Trophoblast cell (in vitro differentiated cells and primary cell): ENCODE measurements around the gene WDPCP.

Experiments used
- DNase-seq, 2 donors: peaks; one replicate each; pipeline ENCODE4 v3.0.0-alpha.2; 2016
- H2AFZ ChIP-seq: 2 replicates; pipeline ENCODE4 v1.6.1; 2013; ENCODE audit warnings: low read length, moderate library complexity, mild to moderate bottlenecking; ENCODE audit not compliant: insufficient read depth, poor library complexity
- H2AK5ac ChIP-seq: 2 replicates; pipeline ENCODE4 v1.6.1; 2013; ENCODE audit warnings: mild to moderate bottlenecking, low read length
- H2BK120ac ChIP-seq: 2 replicates; pipeline ENCODE4 v1.6.1; 2013; ENCODE audit warnings: low read length, mild to moderate bottlenecking, moderate library complexity; ENCODE audit not compliant: insufficient read depth, poor library complexity
- H2BK12ac ChIP-seq: 2 replicates; pipeline ENCODE4 v1.6.1; 2013; ENCODE audit warnings: mild to moderate bottlenecking, low read length, moderate library complexity
- H2BK5ac ChIP-seq: 2 replicates; pipeline ENCODE4 v1.6.1; 2013; ENCODE audit warnings: low read length, low read depth, moderate library complexity, mild to moderate bottlenecking; ENCODE audit not compliant: poor library complexity
- H3K14ac ChIP-seq: 2 replicates; pipeline ENCODE4 v1.6.1; 2013; ENCODE audit warnings: mild to moderate bottlenecking, low read length
- H3K18ac ChIP-seq: 2 replicates; pipeline ENCODE4 v1.6.1; 2013; ENCODE audit warnings: mild to moderate bottlenecking, low read length
- H3K23ac ChIP-seq: 2 replicates; pipeline ENCODE4 v1.6.1; 2013; ENCODE audit warnings: low read length
- H3K27ac ChIP-seq: 2 replicates; pipeline ENCODE4 v1.5.1; 2013; ENCODE audit warnings: low read depth, mild to moderate bottlenecking, inconsistent platforms, low read length, moderate library complexity
- H3K27me3 ChIP-seq: 2 replicates; pipeline ENCODE4 v1.6.1; 2013; ENCODE audit warnings: inconsistent platforms, mild to moderate bottlenecking, low read length, moderate library complexity; ENCODE audit not compliant: insufficient read depth
- H3K36me3 ChIP-seq, 2 experiments: 1 replicate in 1 of 2; 2 replicates in 1 of 2; pipeline ENCODE4 v1.6.1; 2013; ENCODE audit warnings: low read length in 2 of 2, mild to moderate bottlenecking in 2 of 2, moderate library complexity in 1 of 2; ENCODE audit not compliant: insufficient read depth in 2 of 2, control insufficient read depth in 1 of 2
- H3K4ac ChIP-seq: 2 replicates; pipeline ENCODE4 v1.6.1; 2013; ENCODE audit warnings: low read depth, mild to moderate bottlenecking, low read length, moderate library complexity
- H3K4me1 ChIP-seq, 2 experiments: 1 replicate in 1 of 2; 2 replicates in 1 of 2; pipeline ENCODE4 v1.6.1; 2013; ENCODE audit warnings: low read length in 2 of 2, mild to moderate bottlenecking in 2 of 2, moderate library complexity in 1 of 2; ENCODE audit not compliant: insufficient read depth in 2 of 2, control insufficient read depth in 1 of 2
- H3K4me2 ChIP-seq: 2 replicates; pipeline ENCODE4 v1.6.1; 2013; ENCODE audit warnings: inconsistent platforms, mild to moderate bottlenecking, low read length, moderate library complexity
- H3K4me3 ChIP-seq: 2 replicates; pipeline ENCODE4 v1.5.1; 2013; ENCODE audit warnings: mild to moderate bottlenecking, low read depth, low read length, inconsistent platforms
- H3K79me1 ChIP-seq: one replicate; pipeline ENCODE4 v1.6.1; 2013; ENCODE audit warnings: low read length
- H3K79me2 ChIP-seq: 2 replicates; pipeline ENCODE4 v1.6.1; 2013; ENCODE audit warnings: low read length, mild to moderate bottlenecking; ENCODE audit not compliant: control insufficient read depth, insufficient read depth, poor library complexity
- H3K9ac ChIP-seq: 2 replicates; pipeline ENCODE4 v1.6.1; 2013; ENCODE audit warnings: mild to moderate bottlenecking, low read length
- H3K9me3 ChIP-seq: 2 replicates; pipeline ENCODE4 v1.6.1; 2013; ENCODE audit warnings: low read depth, mild to moderate bottlenecking, control low read depth, inconsistent platforms, low read length; ENCODE audit not compliant: insufficient read depth
- H4K12ac ChIP-seq: 2 replicates; pipeline ENCODE4 v1.6.1; 2013; ENCODE audit warnings: low read depth, mild to moderate bottlenecking, low read length, moderate library complexity
- H4K8ac ChIP-seq: 2 replicates; pipeline ENCODE4 v1.6.1; 2013; ENCODE audit warnings: low read depth, mild to moderate bottlenecking, low read length, moderate library complexity
- H4K91ac ChIP-seq: one replicate; pipeline ENCODE4 v1.6.1; 2013; ENCODE audit warnings: low read depth, mild to moderate bottlenecking, low read length, moderate library complexity
- WGBS: extraction: QIAGEN DNeasy Blood & Tissue Kit; methylation state at CpG from one replicate; pipeline ENCODE4 v1.1.7; 2013; ENCODE audit warnings: missing lambda C conversion rate; ENCODE audit not compliant: insufficient read length, insufficient coverage; ENCODE audit errors: extremely low coverage; 5-methylcytosine and 5-hydroxymethylcytosine counted together

Gene WDPCP

DNA sequence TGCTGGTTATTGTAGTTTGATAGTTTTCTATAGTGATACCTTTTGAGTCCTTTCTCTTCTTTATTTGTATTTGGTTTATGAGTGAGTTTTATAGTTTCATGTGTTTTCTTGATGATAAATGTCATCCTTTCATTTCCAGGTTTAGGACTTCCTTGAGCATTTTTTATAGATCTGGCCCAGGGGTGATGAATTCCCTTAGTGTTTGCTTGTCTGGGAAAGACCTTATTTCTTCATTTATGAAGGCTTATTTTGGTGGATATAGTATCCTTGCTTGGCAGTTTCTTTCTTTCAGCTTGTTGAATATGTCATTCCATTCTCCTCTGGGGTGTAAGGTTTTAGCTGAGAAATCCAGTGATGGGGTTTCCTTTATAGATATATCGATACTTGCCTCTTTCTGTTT is 483.8 kb downstream of the WDPCP start:
- Histone ChIP-seq H2BK120ac (no peak overlapping the region), H3K79me1 (no peaks in the 10 kb centered on the region), H4K91ac (no peak overlapping the region), H3K79me2 (no peaks in the 10 kb centered on the region), H3K4ac (no peak overlapping the region), H4K12ac (no peak overlapping the region), H4K8ac (no peak overlapping the region), H3K27me3 (no peaks in the 10 kb centered on the region), H3K27ac (no peak overlapping the region), H2BK12ac (no peak overlapping the region), H3K4me1 (no peaks in the 10 kb centered on the region), H3K4me2 (no peak overlapping the region), H3K14ac (no peak overlapping the region), H2AK5ac (no peak overlapping the region), H2AFZ (no peak overlapping the region), H3K18ac (no peak overlapping the region), H3K23ac (no peak overlapping the region), H3K9ac (no peak overlapping the region), H3K9me3 (peaks cover 8% of the 10 kb centered on the region), H2BK5ac (no peak overlapping the region), H3K4me3 (no peak overlapping the region), H3K36me3 (no peaks in the 10 kb centered on the region)
- DNase-seq: no peak
- no CpG with 5 or more reads among the region's 1 CpG for WGBS

DNA sequence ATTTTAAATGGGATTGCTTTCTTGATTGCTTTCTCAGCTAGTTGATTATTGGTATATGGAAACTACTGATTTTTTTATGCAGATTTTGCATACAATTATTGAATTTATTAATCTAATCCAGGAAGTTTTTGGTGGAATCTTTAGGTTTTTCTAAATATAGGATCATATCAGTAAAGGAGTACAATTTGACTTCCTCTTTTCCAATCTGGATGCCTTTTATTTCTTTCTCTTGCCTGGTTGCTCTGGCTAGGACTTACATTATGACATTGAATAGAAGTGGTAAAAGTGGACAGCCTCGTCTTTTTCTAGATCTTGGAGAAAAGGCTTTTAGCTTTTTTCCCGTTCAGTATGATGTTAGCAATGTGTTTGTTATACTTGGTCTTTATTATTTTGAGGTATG is 486.3 kb downstream of the WDPCP start:
- Histone ChIP-seq H3K4me3 (no peak overlapping the region), H3K9ac (no peak overlapping the region), H2BK5ac (no peak overlapping the region), H3K23ac (no peak overlapping the region), H3K36me3 (no peaks in the 10 kb centered on the region), H3K14ac (no peak overlapping the region), H3K27ac (no peak overlapping the region), H4K91ac (no peak overlapping the region), H2BK12ac (no peak overlapping the region), H3K27me3 (no peaks in the 10 kb centered on the region), H3K4ac (no peak overlapping the region), H3K79me1 (no peaks in the 10 kb centered on the region), H2BK120ac (no peak overlapping the region), H3K79me2 (no peaks in the 10 kb centered on the region), H3K4me2 (no peak overlapping the region), H3K18ac (no peak overlapping the region), H3K9me3 (peaks cover 8% of the 10 kb centered on the region), H4K12ac (no peak overlapping the region), H3K4me1 (no peaks in the 10 kb centered on the region), H2AK5ac (no peak overlapping the region), H4K8ac (no peak overlapping the region), H2AFZ (no peak overlapping the region)
- DNase-seq: no peak
- no CpG with 5 or more reads among the region's 2 CpGs for WGBS

DNA sequence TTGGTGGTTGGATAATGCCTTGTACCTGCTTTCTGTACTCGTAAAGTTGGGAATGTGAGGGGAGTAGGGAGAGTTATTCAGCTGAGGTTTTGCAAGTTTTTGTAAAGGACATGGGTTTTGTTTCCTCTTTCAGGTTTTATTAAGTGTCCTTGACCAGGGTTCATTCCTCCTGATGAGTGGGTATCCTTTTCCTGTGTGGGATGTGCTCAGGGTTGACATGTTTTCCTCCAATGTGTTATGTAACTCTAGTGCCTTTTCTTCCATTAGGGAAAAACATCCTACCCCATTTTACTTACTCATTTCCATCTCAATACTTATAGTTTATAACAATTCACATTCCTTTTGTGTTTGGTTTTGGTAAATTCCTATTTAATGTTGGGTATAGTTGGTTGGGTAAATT is 489.2 kb downstream of the WDPCP start:
- Histone ChIP-seq H3K36me3 (no peaks in the 10 kb centered on the region), H2AK5ac (no peak overlapping the region), H3K4me2 (no peak overlapping the region), H3K18ac (no peak overlapping the region), H3K4ac (no peak overlapping the region), H2BK120ac (no peak overlapping the region), H3K4me3 (no peak overlapping the region), H3K4me1 (no peaks in the 10 kb centered on the region), H2BK5ac (no peak overlapping the region), H3K9me3 (no peaks in the 10 kb centered on the region), H3K14ac (no peak overlapping the region), H3K79me1 (no peaks in the 10 kb centered on the region), H2AFZ (no peak overlapping the region), H2BK12ac (no peak overlapping the region), H3K27me3 (no peaks in the 10 kb centered on the region), H4K12ac (no peak overlapping the region), H4K91ac (no peak overlapping the region), H3K79me2 (no peaks in the 10 kb centered on the region), H4K8ac (no peak overlapping the region), H3K9ac (no peak overlapping the region), H3K27ac (no peak overlapping the region), H3K23ac (no peak overlapping the region)
- WGBS: no CpG with 5 or more reads among the region's 1 CpG
- DNase-seq: no peak

DNA sequence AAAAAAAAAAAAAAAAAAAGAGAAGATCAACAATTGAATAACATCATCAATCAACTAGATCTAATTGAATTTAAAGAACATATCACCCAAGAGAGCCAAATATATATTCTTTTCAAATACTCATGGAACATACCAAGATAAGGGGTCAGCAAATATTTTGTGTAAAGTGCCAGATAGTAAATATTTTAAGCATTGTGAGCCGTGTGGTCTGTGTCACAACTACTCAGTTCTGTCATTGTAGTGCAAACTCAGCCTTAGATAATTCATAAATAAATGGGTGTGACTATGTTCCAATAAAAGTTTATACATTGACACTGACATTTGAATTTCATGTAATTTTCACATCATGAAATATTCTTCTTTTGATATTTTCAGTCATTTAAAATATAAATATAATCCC is 491.8 kb downstream of the WDPCP start:
- H3K4ac ChIP-seq: no peak overlapping the region
- no peak overlapping the region for H4K12ac ChIP-seq
- no peak overlapping the region for H3K18ac ChIP-seq
- H2AK5ac ChIP-seq: no peak overlapping the region
- no peak overlapping the region for H4K91ac ChIP-seq
- no peak overlapping the region for H2BK120ac ChIP-seq
- H3K27ac ChIP-seq: no peak overlapping the region
- no peak overlapping the region for H2BK12ac ChIP-seq
- H4K8ac ChIP-seq: no peak overlapping the region
- H3K9ac ChIP-seq: no peak overlapping the region
- no peak overlapping the region for H3K4me2 ChIP-seq
- DNase-seq: no peak
- WGBS: no CpG with 5 or more reads among the region's 1 CpG
- no peak overlapping the region for H2AFZ ChIP-seq
- no peaks in the 10 kb centered on the region for H3K79me1 ChIP-seq
- H3K79me2 ChIP-seq: no peaks in the 10 kb centered on the region
- H3K9me3 ChIP-seq: no peaks in the 10 kb centered on the region
- no peak overlapping the region for H3K23ac ChIP-seq
- H3K36me3 ChIP-seq: no peaks in the 10 kb centered on the region
- H3K14ac ChIP-seq: no peak overlapping the region
- H3K4me1 ChIP-seq: no peaks in the 10 kb centered on the region
- H3K4me3 ChIP-seq: no peak overlapping the region
- H3K27me3 ChIP-seq: no peaks in the 10 kb centered on the region
- H2BK5ac ChIP-seq: no peak overlapping the region
